ENCODE data around the gene ABI1.

ABI1 gene

GRCh38 chr10:26773633-26774032 lies 87.1 kb downstream of the ABI1 start:
- no peak for DNase-seq (ENCODE audit: low read depth in 2 of 2)

GRCh38 chr10:26770069-26770468 lies 90.7 kb downstream of the ABI1 start:
- DNase-seq (ENCODE audit: low read depth in 2 of 2), result no peak
- no peak overlapping the region for H3K4me3 ChIP-seq (replicated peaks in 1 of 2; ENCODE audit: low read depth in 2 of 2, low read length in 2 of 2)
- no peak for TF ChIP-seq CTCF (IDR thresholded peaks at IDR 0.05; ENCODE audit: low read depth, low read length)

More at GRCh38 chr10:26773633-26774032, 87.1 kb downstream of the ABI1 start:
- H3K4me3 ChIP-seq (replicated peaks in 1 of 2; ENCODE audit: low read depth in 2 of 2, low read length in 2 of 2), result no peak overlapping the region
- TF ChIP-seq CTCF (IDR thresholded peaks at IDR 0.05; ENCODE audit: low read depth, low read length), result no peak

- no peak for TF ChIP-seq CTCF (IDR thresholded peaks at IDR 0.05; ENCODE audit: low read depth, low read length)
- DNase-seq (ENCODE audit: low read depth in 2 of 2), result no peak
- H3K4me3 ChIP-seq (replicated peaks in 1 of 2; ENCODE audit: low read depth in 2 of 2, low read length in 2 of 2), result no peak overlapping the region
These were observed 95.2 kb downstream of the ABI1 start for GRCh38 chr10:26765549-26765948.

GRCh38 chr10:26759008-26759407 lies 101.8 kb downstream of the ABI1 start:
- DNase-seq (ENCODE audit: low read depth in 2 of 2), result no peak
- H3K4me3 ChIP-seq (replicated peaks in 1 of 2; ENCODE audit: low read depth in 2 of 2, low read length in 2 of 2), result no peak overlapping the region
- TF ChIP-seq CTCF (IDR thresholded peaks at IDR 0.05; ENCODE audit: low read depth, low read length), result no peak

- TF ChIP-seq CTCF (IDR thresholded peaks at IDR 0.05; ENCODE audit: low read depth, low read length), result no peak
- peak; percentile 38 to 49 for DNase-seq (ENCODE audit: low read depth in 2 of 2)
- H3K4me3 ChIP-seq (replicated peaks in 1 of 2; ENCODE audit: low read depth in 2 of 2, low read length in 2 of 2), result no peak overlapping the region
These were observed 105.3 kb downstream of the ABI1 start for GRCh38 chr10:26755443-26755903.

- TF ChIP-seq CTCF (IDR thresholded peaks at IDR 0.05; ENCODE audit: low read depth, low read length), result no peak
- H3K4me3 ChIP-seq (replicated peaks in 1 of 2; ENCODE audit: low read depth in 2 of 2, low read length in 2 of 2), result no peak overlapping the region
- peak in 1 of 2 donors; percentile 6 for DNase-seq (ENCODE audit: low read depth in 2 of 2)
These were observed 114.7 kb downstream of the ABI1 start for GRCh38 chr10:26746061-26746460.

- no peak for TF ChIP-seq CTCF (IDR thresholded peaks at IDR 0.05; ENCODE audit: low read depth, low read length)
- no peak for DNase-seq (ENCODE audit: low read depth in 2 of 2)
- H3K4me3 ChIP-seq (replicated peaks in 1 of 2; ENCODE audit: low read depth in 2 of 2, low read length in 2 of 2), result no peak overlapping the region
These were observed 116.9 kb downstream of the ABI1 start for GRCh38 chr10:26743841-26744240.
